ENCODE data around the gene FMNL1. TPM values are rescaled to one million over a fixed set of nuclear protein-coding genes. Genes with fewer than 3 reads are reported as not detected.

The FMNL1 gene
- total RNA-seq, 1 donor from 2014 or later, result 8.7 TPM

DNA sequence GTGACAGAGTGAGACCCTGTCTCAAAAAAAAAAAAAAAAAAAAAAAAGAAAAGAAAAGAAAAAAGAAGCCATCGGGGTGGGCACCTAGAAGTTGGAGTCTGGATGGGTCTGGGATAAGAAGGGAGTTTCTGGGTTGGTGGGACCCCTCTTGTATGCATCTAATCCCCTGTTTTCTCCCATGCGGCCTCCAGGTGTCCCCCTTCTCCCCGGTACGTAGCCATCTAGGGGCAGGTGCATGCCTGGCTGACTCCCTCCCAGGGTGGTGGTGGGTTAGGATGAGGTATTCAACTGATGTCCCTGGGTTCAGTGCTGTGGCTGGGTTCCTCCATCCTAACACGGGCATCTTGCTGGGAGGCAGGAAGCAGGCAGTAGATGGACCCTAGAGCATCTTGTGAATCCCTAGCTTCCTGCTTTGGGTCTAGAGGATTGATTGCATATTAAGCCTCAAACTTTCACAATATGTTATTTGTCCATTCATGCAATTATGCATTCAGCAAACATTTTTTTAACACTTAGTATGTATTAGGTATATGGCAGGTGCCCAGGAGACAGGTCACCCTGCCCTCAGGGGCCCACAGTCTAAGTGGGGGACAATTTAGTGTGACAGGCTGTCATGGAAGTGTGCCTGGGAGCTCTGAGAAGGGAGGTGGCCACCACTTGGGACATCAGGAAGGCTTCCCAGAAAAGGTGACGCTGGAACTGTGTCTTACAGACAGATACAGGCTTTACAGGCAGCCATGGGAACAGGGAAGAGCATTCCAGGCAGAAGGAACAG lies 13.1 kb downstream of the FMNL1 start:
- no peaks in the 10 kb centered on the region for H3K27me3 ChIP-seq (ENCODE audit: low read depth)
- peak; percentile 39 for TF ChIP-seq CTCF (IDR thresholded peaks at IDR 0.05; ENCODE audit: borderline replicate concordance)
- intact Hi-C loops (cut with micrococcal nuclease), result no loop called here
- no peak for DNase-seq
- H3K36me3 ChIP-seq, result peaks cover 24% of the 10 kb centered on the region
- H3K4me1 ChIP-seq, result peaks cover 22% of the 10 kb centered on the region
- H3K4me3 ChIP-seq, result no peak overlapping the region
- H3K9me3 ChIP-seq (replicated peaks), result no peaks in the 10 kb centered on the region
- no peak overlapping the region for H3K27ac ChIP-seq (replicated peaks)

GRCh38 chr17:45235416-45236281 lies 14.0 kb downstream of the FMNL1 start:
- H3K27me3 ChIP-seq (ENCODE audit: low read depth), result no peaks in the 10 kb centered on the region

DNA sequence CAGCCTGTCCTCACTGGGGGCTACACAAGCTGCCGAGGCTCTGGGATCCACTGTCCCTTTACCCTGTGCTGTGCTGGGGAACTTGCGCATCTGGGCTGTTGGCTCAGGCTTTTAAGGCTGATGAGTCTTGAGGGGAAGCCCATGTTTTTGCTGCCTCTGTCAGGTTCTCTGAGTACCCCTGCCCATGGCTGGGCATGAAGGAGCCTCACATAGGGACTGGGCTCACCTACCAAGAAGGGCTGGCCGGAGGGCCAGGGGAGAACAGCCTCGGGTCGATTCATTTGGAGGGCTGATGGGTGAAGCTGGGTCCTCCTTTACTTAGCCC lies 14.6 kb downstream of the FMNL1 start:
- TF ChIP-seq CTCF (IDR thresholded peaks at IDR 0.05; ENCODE audit: borderline replicate concordance), result no peak
- Histone ChIP-seq H3K4me3 (no peak overlapping the region), H3K27ac (replicated peaks) (no peak overlapping the region), H3K27me3 (ENCODE audit: low read depth) (no peaks in the 10 kb centered on the region), H3K9me3 (replicated peaks) (no peaks in the 10 kb centered on the region), H3K4me1 (peaks cover 12% of the 10 kb centered on the region), H3K36me3 (peaks cover 29% of the 10 kb centered on the region)
- no peak for DNase-seq
- intact Hi-C loops (cut with micrococcal nuclease), result no loop called here

More at GRCh38 chr17:45235416-45236281, 14.0 kb downstream of the FMNL1 start:
- Histone ChIP-seq H3K4me3 (no peak overlapping the region), H3K36me3 (peaks cover 28% of the 10 kb centered on the region), H3K4me1 (peaks cover 13% of the 10 kb centered on the region), H3K27ac (replicated peaks) (no peak overlapping the region), H3K9me3 (replicated peaks) (no peaks in the 10 kb centered on the region)
- DNase-seq, result peak; percentile 78
- intact Hi-C loops (cut with micrococcal nuclease), result no loop called here
- peak; percentile 84 for TF ChIP-seq CTCF (IDR thresholded peaks at IDR 0.05; ENCODE audit: borderline replicate concordance)

- DNase-seq, result no peak
- intact Hi-C loops (cut with micrococcal nuclease), result no loop called here
- H3K4me1 ChIP-seq, result peaks cover 8% of the 10 kb centered on the region
- no peaks in the 10 kb centered on the region for H3K9me3 ChIP-seq (replicated peaks)
- no peak for TF ChIP-seq CTCF (IDR thresholded peaks at IDR 0.05; ENCODE audit: borderline replicate concordance)
- no peaks in the 10 kb centered on the region for H3K27me3 ChIP-seq (ENCODE audit: low read depth)
- no peak overlapping the region for H3K27ac ChIP-seq (replicated peaks)
- no peak overlapping the region for H3K4me3 ChIP-seq
- peaks cover 29% of the 10 kb centered on the region for H3K36me3 ChIP-seq
These were observed 16.0 kb downstream of the FMNL1 start for GRCh38 chr17:45237686-45238085.

GRCh38 chr17:45238155-45238774 lies 16.6 kb downstream of the FMNL1 start:
- DNase-seq, result no peak
- intact Hi-C loops (cut with micrococcal nuclease), result no loop called here

More at GRCh38 chr17:45238155-45238774, 16.6 kb downstream of the FMNL1 start:
- Histone ChIP-seq H3K36me3 (peaks cover 30% of the 10 kb centered on the region), H3K9me3 (replicated peaks) (no peaks in the 10 kb centered on the region), H3K27ac (replicated peaks) (no peak overlapping the region), H3K4me1 (peaks cover 8% of the 10 kb centered on the region), H3K4me3 (no peak overlapping the region), H3K27me3 (ENCODE audit: low read depth) (no peaks in the 10 kb centered on the region)
- no peak for TF ChIP-seq CTCF (IDR thresholded peaks at IDR 0.05; ENCODE audit: borderline replicate concordance)

Measured in left ventricle myocardium inferior (tissue), 1 donor.